C4-2B (cell line): Measurements from ENCODE around the gene PFDN1.

ENCODE experiments used
- H3K27ac ChIP-seq: fragments of 450-650 bp; 2 replicates; pipeline ENCODE4 v1.5.1; 2017
- CTCF ChIP-seq: fragments of 450-650 bp; conservative IDR thresholded peaks from 2 replicates; pipeline ENCODE4 v1.5.1; 2017; ENCODE audit warnings: mild to moderate bottlenecking
- ZFX ChIP-seq: fragments of 450-650 bp; IDR thresholded peaks from 2 replicates; pipeline ENCODE4 v1.6.1; 2017

Gene PFDN1

GRCh38 chr5:140303966-140304365 is 1.1 kb upstream of the PFDN1 start:
- no peak for TF ChIP-seq CTCF
- TF ChIP-seq ZFX, result no peak
- no peak overlapping the region for H3K27ac ChIP-seq

- no peak overlapping the region for H3K27ac ChIP-seq
- TF ChIP-seq ZFX, result no peak
- no peak for TF ChIP-seq CTCF
These were observed 1.8 kb downstream of the PFDN1 start for GRCh38 chr5:140301136-140301535.

GRCh38 chr5:140299056-140299455 is 3.8 kb downstream of the PFDN1 start:
- TF ChIP-seq ZFX (no peak), CTCF (no peak)
- no peak overlapping the region for H3K27ac ChIP-seq

GRCh38 chr5:140298183-140298601 is 4.7 kb downstream of the PFDN1 start:
- TF ChIP-seq CTCF (no peak), ZFX (no peak)
- H3K27ac ChIP-seq, result no peak overlapping the region

- no peak overlapping the region for H3K27ac ChIP-seq
- no peak for TF ChIP-seq CTCF
- TF ChIP-seq ZFX, result no peak
These were observed 5.6 kb downstream of the PFDN1 start for GRCh38 chr5:140297283-140297682.

- TF ChIP-seq CTCF (no peak), ZFX (no peak)
- no peak overlapping the region for H3K27ac ChIP-seq
These were observed 6.6 kb downstream of the PFDN1 start for GRCh38 chr5:140296289-140296688.

- TF ChIP-seq ZFX, result no peak
- no peak for TF ChIP-seq CTCF
- no peak overlapping the region for H3K27ac ChIP-seq
These were observed 7.5 kb downstream of the PFDN1 start for GRCh38 chr5:140295414-140295813.
